GM21619 (cell line): ENCODE results near the gene HCRTR2.
"Not testable (repeated sequence)": the region's sequence is repeated elsewhere in the genome, so short reads cannot be mapped to it uniquely, and the experiment has no call there.

ENCODE experiments used
- ATAC-seq: cut with Tn5 transposase; IDR thresholded peaks from one replicate; pipeline ENCODE4 v1.9.1; 2021; ENCODE audit not compliant: unreplicated experiment

Gene HCRTR2

DNA sequence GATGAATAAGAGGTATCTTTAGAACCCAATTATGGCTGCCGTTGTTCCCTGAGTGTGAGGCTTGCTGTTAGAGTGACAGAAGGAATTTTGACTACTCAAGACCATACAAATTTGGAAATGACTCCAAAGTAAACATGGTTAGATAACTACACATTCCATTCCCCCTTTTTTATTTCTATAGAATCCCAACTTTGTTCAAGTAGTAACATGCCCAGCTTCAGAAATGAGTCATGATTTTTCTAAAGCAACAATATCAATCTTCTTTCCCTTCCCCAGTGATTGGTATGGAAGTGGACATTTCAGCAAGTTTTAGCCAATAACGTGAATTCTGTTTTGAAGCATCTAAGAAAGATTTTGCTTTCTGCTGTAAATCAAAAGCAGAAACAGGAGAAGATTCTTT is 37.8 kb downstream of the HCRTR2 start:
- no peak for ATAC-seq

DNA sequence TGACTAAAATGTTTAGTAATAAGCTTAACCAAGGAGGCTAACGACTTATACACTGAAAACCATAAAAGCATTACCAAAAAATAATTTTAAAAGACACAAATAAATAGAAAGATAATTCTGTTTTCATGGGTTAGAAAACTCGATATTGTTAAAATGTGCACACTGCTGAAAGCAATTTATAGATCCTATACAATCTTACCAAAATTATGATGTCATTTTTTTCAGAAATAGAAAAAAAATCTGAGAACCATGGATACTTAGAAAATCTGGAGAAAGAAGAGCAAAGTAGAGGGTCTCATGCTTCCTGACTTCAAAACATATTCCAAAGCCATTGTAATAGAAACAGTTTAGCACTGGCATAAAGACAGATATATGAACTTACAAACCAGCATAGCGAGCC is 46.6 kb downstream of the HCRTR2 start:
- no peak for ATAC-seq

DNA sequence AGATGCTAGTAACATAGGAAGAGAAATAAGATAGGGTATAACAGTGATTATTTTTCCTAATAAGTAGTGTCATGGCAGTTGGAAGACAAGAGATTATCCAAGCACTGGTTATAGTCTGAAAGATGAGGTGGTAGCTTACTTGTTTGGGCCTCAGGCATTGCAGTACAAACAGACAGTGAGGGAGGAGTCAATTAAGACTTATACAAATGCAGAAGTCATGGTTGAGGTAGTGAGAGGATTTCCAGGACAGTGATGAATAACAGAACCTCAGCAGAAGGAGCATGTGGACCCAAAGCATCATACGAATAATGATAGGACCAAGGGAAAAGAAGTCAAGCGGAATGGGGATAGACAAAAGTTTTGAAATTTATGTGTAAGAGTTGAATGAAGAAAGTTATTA is 53.5 kb downstream of the HCRTR2 start:
- ATAC-seq = no peak

DNA sequence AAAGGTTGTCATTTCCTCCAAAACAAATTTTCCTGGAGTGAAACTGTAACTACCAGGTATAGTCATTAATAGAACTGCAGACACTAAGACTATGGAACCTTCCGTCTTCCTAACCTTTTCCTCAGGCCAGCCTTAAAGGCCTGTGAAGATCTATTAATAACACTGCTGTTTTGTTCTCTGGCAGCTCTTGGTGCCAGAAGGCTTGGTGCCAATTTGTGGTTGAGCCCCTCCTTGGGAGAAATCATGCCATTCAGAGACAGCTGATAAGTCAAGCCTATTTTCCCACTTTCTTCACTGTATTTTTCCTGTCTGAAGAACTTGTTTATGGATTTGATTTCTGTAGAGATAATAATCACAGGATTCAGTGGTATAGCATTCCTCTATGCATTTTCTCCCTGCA is 64.8 kb downstream of the HCRTR2 start:
- ATAC-seq = no peak

DNA sequence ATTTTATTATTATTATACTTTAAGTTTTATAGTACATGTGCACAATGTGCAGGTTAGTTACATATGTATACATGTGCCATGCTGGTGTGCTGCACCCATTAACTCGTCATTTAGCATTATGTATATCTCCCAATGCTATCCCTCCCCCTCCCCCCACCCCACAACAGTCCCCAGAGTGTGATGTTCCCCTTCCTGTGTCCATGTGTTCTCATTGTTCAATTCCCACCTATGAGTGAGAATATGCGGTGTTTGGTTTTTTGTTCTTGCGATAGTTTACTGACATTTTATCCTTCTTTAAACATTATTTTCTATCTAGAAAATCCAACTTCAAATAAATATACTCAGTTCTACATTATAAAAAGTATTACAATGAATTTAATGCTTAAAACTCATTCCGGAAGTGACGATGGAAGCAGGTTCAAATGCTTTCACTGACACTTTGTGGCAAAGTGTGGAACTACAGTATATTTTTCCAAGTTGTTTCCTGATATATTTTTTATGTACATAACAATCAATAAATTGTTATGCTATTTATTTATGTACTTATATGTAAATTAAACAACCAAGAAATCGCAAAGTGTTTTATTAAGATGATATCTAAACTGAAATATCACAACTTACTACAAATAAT is 66.8 kb downstream of the HCRTR2 start:
- not testable (repeated sequence) for ATAC-seq

DNA sequence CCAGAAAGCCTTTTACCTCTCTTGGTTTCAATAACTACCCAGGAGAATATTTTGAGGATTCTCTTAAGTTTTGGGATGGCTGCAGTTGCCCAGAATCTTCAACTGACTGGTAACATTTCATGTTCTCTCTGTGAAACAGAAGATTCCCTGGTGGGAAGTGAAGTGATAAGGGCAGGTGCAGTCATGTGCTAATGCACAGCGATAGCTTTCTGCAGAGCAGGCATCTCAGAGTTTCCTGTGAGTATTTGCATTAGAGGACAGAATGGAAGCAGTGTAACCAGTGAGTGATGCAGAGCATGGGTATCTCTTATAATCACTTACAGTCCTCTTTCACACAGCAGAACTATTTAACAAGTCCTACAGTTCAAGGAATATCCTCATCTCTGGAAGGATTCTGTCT is 76.1 kb downstream of the HCRTR2 start:
- no peak for ATAC-seq

DNA sequence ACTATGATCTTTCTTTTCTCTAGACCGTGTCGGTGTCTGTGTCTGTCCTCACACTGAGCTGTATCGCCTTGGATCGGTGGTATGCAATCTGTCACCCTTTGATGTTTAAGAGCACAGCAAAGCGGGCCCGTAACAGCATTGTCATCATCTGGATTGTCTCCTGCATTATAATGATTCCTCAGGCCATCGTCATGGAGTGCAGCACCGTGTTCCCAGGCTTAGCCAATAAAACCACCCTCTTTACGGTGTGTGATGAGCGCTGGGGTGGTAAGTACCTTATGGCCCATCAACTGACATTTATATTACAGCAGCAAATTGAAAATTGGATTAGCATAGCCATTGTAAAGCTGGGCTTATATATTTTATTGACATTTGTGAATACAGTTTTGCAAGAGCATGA is 80.8 kb downstream of the HCRTR2 start:
- no peak for ATAC-seq

DNA sequence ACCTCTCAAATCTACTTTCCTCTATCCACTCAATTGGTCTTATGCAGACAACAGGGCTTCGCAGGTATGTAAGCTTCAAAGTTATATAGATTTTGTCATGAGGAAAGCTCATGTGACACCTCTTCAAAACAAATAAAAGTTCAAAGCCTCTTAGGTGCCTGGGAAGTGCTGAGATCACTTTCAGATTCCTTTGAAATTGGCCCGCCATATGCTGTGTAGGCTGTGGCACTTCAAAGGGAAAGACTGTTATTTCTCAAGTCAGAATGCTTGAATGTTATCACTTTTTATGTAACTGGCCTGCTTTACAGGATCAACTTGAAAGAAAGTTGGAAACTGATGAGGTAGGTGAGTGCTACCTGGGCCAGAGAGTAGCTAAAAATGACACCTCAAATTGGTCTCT is 85.9 kb downstream of the HCRTR2 start:
- ATAC-seq = no peak

DNA sequence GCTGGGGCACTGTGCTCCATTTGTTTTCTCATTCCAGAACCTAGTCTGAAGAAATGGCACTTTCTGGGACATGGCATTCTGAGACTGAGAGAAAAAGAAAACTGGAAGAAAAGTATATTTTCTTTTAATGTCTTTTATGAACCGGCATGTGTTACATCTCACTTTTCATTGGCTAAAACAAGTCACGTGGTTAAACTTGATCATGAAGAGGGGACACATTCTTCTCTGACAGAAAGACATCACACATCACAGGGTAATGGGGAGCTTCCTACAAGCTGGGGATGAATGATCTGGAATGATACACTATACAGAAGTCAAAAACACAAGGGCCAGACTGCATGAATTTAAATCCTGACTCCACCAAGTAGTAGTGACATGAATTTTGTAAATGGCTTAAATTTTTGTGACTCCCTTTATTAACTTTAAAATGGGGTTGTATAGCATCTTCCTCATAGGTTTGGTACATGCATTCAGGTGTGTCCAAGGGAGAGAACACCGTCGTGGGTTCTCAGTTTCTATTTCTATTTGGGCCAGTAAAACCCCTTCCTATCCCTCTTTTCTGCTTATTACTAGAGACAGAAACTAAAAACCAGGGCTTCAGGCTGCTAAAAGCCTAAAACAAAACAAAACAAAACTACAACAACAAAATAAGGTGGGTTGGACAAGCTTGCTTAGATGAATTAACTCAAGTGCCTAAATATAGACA is 91.2 kb downstream of the HCRTR2 start:
- no peak for ATAC-seq

DNA sequence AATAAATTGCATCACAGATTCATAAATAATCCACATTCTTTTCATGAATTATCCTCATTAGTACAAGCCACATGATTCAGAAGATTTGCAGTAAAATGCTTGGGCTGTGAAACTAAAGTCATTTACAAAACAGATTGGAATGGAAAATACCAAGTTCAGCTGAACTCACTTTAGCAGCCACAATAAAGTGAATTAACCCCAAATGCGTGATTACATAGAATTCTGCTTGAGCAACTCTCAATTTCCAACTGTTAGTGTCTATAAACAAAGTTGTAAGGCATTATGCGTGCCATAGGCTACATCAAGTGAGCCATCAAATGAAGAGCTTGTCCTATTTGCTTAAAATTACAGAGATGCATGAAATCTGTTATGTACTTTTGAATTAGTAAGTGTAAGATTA is 92.6 kb downstream of the HCRTR2 start:
- ATAC-seq = no peak

DNA sequence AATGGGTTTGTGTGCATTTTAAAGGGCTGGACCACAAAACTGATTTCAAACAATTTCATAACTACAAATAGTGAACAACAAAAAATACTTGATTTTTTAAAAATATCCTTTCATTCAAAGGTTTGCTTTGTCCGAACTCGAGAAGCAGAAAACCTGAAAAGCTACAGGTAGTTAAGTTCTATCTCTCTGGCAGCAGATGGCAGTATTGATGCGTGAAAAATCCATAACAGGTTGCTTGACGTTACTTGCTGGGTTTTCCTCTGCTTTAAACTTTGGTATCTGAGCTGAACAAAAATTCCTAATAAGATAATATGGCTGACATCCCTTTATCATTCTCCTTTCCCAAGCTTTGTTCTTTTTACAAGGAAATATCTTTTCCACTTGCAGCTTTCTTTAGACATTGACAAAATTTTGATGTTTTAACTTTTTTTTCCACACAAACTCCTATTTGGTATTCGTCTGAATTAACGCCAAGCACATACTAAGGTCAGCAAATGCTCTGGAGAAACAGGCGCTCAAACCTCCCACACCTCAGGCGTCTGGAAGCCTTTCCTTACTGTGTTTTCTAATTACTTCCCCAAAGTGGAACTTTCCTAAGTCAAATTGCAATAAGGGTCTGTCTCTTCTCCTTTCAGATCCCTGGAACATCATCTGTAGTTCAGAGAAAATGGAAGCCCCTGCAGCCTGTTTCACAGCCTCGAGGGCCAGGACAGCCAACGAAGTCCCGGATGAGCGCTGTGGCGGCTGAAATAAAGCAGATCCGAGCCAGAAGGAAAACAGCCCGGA is 102.6 kb downstream of the HCRTR2 start:
- ATAC-seq = peak; percentile 64

DNA sequence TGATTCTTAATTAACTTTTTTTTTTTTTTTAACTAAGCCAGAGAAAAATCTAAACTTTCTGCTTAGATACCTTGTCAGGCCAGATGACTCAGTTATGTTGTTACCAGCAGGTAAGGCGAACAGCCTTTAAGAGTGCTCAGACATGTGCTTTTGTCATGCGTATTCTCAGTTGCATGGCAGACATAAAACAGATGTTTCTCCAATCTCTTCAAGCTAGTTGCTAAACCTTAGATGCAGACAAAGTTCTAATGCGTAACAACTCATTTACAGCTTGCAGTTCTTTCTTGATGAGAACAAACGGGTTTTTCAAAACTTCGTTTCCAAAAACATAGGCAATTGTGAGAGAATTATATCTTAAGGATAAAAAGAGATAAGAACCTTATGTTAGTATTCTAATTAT is 103.3 kb downstream of the HCRTR2 start:
- no peak for ATAC-seq

DNA sequence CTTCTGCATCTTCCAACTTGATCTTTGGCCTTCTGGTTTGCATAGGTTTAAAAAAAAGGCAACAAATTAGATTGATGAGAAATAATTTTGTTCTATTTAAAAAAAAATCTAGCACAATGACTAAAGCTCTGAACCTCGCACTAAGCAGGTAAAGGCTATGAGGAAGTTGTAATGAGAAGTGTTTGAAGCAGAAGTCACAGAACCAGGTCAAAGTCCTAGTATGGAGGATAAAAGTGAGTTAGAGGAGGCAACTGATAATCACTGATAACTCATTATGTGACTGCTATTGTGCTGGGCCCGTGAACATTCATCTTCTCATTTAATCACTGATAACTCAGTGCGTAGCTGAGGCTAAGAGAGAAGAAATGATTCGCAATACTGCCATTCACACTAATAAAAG is 106.9 kb downstream of the HCRTR2 start:
- ATAC-seq = no peak

DNA sequence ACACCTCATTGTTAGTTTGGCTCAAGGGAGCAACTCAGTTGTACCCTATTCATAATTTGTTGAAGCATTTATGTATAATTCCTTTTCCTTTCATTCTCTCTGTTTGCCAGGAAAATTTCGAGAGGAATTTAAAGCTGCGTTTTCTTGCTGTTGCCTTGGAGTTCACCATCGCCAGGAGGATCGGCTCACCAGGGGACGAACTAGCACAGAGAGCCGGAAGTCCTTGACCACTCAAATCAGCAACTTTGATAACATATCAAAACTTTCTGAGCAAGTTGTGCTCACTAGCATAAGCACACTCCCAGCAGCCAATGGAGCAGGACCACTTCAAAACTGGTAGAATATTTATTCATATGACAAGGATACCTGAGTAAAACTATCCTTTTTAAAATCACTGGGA is 107.8 kb downstream of the HCRTR2 start:
- ATAC-seq = no peak

DNA sequence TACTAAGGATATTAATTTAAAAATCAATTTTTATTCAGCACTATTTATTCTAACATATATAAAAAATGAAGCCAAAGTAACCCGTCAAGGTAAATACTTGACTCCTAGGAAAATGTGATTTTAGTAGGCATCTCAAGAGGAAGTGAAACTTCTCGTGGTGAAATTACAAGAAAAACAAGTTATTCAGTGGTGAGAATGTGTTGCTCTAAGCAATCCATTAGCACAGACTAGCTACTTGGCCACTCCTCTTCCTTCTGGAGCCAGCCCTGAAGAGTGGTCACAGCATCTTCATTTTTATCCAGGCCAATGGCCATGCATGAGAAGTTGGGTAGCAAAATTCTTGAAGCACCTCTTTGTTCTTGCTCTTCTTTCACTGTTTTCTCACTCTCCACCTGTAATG is 112.5 kb downstream of the HCRTR2 start:
- no peak for ATAC-seq

DNA sequence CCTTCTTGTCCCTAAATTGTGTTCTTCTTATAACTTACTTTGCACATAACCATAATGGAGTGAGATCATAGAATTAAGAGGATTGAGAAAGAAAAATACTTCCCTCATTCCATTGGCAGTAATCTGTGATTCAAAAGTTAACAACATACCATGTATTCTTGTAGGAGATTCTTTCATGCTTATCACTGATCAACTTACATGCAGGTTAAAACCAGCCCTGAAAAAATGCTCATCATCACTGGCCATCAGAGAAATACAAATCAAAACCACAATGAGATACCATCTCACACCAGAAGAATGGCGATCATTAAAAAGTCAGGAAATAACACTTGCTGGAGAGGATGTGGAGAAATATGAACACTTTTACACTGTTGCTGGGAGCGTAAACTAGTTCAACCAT is 116.4 kb downstream of the HCRTR2 start:
- no peak for ATAC-seq

DNA sequence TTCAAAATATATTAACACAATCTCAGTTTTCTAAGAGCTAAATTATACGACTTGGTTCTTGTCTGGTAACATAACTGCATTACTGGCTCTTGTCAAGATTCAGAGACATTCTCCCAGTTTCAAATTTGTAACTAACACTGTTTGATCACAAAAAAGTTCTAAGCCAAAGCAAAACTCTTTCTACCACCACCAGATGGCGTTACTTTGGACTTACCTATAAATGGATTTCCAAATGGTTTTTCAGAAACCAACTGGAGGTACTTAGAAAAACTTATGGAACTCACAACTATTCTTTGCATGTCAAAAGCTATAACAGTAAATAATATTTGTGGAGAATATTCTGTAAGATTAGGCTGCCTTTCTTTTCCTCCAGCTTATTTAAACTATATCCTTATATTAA is 118.8 kb downstream of the HCRTR2 start:
- no peak for ATAC-seq

DNA sequence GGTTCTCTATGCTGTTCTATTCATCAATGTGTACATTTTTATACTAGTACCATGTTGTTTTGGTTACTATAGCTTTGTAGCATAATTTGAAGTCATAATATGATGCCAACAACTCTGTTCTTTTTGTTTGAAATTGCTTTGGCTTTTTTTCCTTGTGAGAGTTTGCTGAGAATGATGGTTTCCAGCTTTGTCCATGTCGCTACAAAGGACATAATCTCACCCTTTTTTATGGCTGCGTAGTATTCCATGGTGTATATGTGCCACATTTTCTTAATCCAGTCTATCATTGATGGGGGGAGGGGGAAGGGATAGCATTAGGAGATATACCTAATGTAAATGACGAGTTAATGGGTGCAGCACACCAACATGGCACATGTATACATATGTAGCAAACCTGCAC is 122.9 kb downstream of the HCRTR2 start:
- ATAC-seq = not testable (repeated sequence)

DNA sequence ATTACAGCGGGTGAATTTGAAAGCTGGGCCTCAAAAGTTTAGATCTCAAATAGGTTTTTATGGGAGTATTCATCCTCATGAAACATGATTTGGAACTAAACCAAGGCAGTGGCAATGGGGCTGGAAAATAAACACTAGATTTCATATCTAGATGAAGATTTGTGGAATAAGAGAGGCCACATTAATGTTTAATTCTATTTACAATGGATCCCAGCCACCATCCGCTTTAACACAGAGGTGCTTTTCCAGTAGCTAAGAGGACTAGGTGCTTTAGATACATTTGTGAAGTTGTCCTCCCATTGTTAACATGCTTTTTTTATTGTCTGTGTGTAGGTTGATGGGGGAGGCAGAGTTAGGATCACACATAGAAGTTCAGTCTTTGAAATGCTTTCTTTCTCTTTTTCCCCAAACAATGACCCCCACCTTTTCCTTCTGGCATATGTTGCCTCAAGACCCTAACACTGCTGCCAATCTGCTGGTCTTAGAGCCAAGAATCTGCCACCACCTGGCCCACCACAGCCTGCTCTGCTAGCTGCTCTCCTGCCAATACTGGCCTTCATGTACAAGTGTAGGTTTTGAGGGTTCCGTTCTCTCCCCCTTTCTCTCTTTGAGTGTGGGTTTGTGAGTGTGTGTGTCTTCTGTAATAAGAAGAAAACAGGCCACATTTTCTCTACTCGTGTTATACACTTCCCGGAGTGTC is 125.1 kb downstream of the HCRTR2 start:
- ATAC-seq = no peak

DNA sequence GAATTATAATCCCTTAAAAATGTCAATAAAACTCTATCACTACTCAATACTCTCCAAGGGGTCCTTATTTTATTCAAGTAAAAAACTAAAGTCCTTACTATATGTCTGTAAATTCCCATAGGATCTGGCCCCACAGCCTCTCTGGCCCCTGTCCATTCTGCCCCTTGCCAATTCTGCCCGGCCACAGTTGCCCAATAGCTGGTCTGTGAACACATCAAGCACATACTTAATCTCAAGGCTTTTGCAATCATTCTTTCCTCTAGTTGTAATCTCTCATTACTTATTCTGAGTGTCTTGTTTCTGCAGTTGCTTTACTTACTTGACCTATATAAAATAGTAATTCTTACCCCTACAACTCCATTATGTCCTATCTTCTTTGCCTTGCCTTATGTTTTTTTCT is 130.4 kb downstream of the HCRTR2 start:
- ATAC-seq = no peak

DNA sequence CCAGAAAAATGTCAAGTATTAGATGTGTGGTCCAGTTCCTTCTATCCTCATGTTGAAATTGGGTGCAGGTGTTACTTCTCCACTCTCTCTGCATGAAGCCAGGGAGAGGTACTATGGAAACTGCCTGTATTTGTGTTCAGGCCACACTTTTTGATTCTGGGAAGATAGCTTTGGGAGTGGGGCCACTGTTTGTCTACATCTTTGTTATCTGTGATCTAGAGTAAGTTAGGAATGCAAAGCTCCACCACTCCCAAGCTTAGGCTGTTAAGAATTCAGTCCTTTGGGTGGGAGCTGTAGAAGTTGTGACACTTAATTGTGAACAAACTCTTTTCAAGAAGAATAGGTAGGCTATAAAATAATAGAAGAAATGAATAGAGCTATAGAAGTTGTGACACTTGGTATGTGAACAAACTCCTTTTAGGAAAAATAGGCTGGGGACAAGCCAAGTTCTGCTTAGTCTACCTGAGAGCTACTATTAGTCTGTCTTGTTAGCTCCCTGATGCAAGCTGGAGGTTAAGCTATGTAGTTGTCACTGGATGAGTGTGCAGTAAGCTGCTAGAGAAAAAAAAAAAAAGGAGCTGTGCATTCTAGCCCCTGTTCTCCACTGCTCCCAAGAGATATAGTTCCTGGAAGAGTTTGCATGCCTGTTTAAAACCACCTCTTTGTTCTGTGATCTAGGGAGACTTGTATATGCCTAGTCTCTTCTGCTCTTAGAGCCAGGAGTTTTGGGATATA is 145.8 kb downstream of the HCRTR2 start:
- no peak for ATAC-seq
